WTC11 (cell line): Measurements from ENCODE around the gene BFAR. TPM values are rescaled to one million over a fixed set of nuclear protein-coding genes. Genes with fewer than 3 reads are reported as not detected.

Experiments
- ATAC-seq: fragments of 200-7000 bp; cut with Tn5 transposase; 2 replicates; pipeline ENCODE4 v1.10.0; 2021; ENCODE audit warnings: mild to moderate bottlenecking, moderate library complexity
- CTCF ChIA-PET: fragments of 300-600 bp; sonication (Branson Sonifier 250); formaldehyde crosslinking; loops from one replicate; lab custom pipeline; 2021; ENCODE audit warnings: antibody characterized with exemption; lab: Charles Lee
- POLR2A ChIA-PET: fragments of 350-600 bp; sonication (Branson Sonifier 250); formaldehyde crosslinking; loops from one replicate; lab custom pipeline; 2021; ENCODE audit warnings: antibody characterized with exemption; lab: Charles Lee
- DNase-seq: peaks from one replicate; pipeline ENCODE4 v3.0.0; 2021; ENCODE audit warnings: low spot score
- H3K27ac Mint-ChIP-seq: 2 replicates; pipeline ENCODE4 v1.8.0; 2021; ENCODE audit warnings: mixed read lengths
- H3K27me3 Mint-ChIP-seq: 2 replicates; pipeline ENCODE4 v1.8.0; 2021; ENCODE audit warnings: low read depth, mild to moderate bottlenecking, moderate library complexity, mixed read lengths
- H3K36me3 Mint-ChIP-seq: 2 replicates; pipeline ENCODE4 v1.8.0; 2021; ENCODE audit warnings: mixed read lengths
- H3K4me1 Mint-ChIP-seq: 2 replicates; pipeline ENCODE4 v1.8.0; 2022; ENCODE audit warnings: mixed read lengths
- H3K4me3 Mint-ChIP-seq: 2 replicates; pipeline ENCODE4 v1.8.0; 2021; ENCODE audit warnings: mild to moderate bottlenecking, moderate library complexity, mixed read lengths
- H3K9me3 Mint-ChIP-seq: 2 replicates; pipeline ENCODE4 v1.8.0; 2021; ENCODE audit warnings: mixed read lengths
- ESRRA ChIP-seq: sonication (generic); formaldehyde crosslinking; IDR thresholded peaks from 2 replicates; pipeline ENCODE4 v1.8.1; 2022; ENCODE audit warnings: mild to moderate bottlenecking, missing genetic modification reagents, borderline replicate concordance
- FOXP1 ChIP-seq: sonication (generic); formaldehyde crosslinking; IDR thresholded peaks from 2 replicates; pipeline ENCODE4 v1.8.0; 2022; ENCODE audit warnings: missing genetic modification reagents, mild to moderate bottlenecking, moderate library complexity, borderline replicate concordance
- GTF2I ChIP-seq: fragments of 250-450 bp; sonication (Bioruptor Pico); conservative IDR thresholded peaks from 2 replicates; pipeline ENCODE4 v1.4.0; 2021; ENCODE audit warnings: mild to moderate bottlenecking
- IRF2 ChIP-seq: sonication (generic); formaldehyde crosslinking; IDR thresholded peaks from 2 replicates; pipeline ENCODE4 v1.8.0; 2022; ENCODE audit warnings: low read depth, missing genetic modification reagents, borderline replicate concordance
- NFATC4 ChIP-seq: fragments of 250-450 bp; sonication (Bioruptor Pico); IDR thresholded peaks from 2 replicates; pipeline ENCODE4 v1.9.0; 2021; ENCODE audit warnings: mild to moderate bottlenecking
- NFYB ChIP-seq: sonication (generic); formaldehyde crosslinking; conservative IDR thresholded peaks from 2 replicates; pipeline ENCODE4 v1.8.0; 2022; ENCODE audit warnings: low read depth, missing genetic modification reagents
- TP53 ChIP-seq: sonication (generic); formaldehyde crosslinking; IDR thresholded peaks from 2 replicates; pipeline ENCODE4 v1.8.1; 2023; ENCODE audit warnings: mild to moderate bottlenecking, missing genetic modification reagents
- ZNF219 ChIP-seq: sonication (generic); formaldehyde crosslinking; IDR thresholded peaks from 2 replicates; pipeline ENCODE4 v1.8.0; 2023; ENCODE audit warnings: missing genetic modification reagents, mild to moderate bottlenecking, borderline replicate concordance
- total RNA-seq: library from RNA; stranded (reverse); gene quantifications from 3 replicates; pipeline ENCODE4 v1.2.3, GENCODE V29; 2021
- TF ChIP-seq, protein P1 (sequence below): sonication (generic); formaldehyde crosslinking; conservative IDR thresholded peaks from 2 replicates; pipeline ENCODE4 v1.8.1; 2023; ENCODE audit warnings: mild to moderate bottlenecking, low read depth, missing genetic modification reagents, moderate library complexity
- TF ChIP-seq, protein P2 (sequence below): sonication (generic); formaldehyde crosslinking; IDR thresholded peaks from 2 replicates; pipeline ENCODE4 v1.8.1; 2022; ENCODE audit warnings: mild to moderate bottlenecking, moderate library complexity, missing genetic modification reagents
- TF ChIP-seq, protein P3 (sequence below): fragments of 250-450 bp; sonication (Bioruptor Pico); IDR thresholded peaks from 2 replicates; pipeline ENCODE4 v1.8.0; 2021; ENCODE audit warnings: mild to moderate bottlenecking
- TF ChIP-seq, protein P4 (sequence below): sonication (generic); formaldehyde crosslinking; IDR thresholded peaks from 2 replicates; pipeline ENCODE4 v1.8.0; 2022; ENCODE audit warnings: mild to moderate bottlenecking, missing genetic modification reagents
- TF ChIP-seq, protein P5 (sequence below): sonication (generic); formaldehyde crosslinking; IDR thresholded peaks from 2 replicates; pipeline ENCODE4 v1.8.1; 2023; ENCODE audit warnings: mild to moderate bottlenecking, moderate library complexity, missing genetic modification reagents
- TF ChIP-seq, protein P6 (sequence below): sonication (generic); formaldehyde crosslinking; IDR thresholded peaks from 2 replicates; pipeline ENCODE4 v1.8.1; 2023; ENCODE audit warnings: mild to moderate bottlenecking, missing genetic modification reagents, moderate library complexity

The BFAR gene
- total RNA-seq, 1 experiment from 2014 or later = 70.3 TPM

DNA sequence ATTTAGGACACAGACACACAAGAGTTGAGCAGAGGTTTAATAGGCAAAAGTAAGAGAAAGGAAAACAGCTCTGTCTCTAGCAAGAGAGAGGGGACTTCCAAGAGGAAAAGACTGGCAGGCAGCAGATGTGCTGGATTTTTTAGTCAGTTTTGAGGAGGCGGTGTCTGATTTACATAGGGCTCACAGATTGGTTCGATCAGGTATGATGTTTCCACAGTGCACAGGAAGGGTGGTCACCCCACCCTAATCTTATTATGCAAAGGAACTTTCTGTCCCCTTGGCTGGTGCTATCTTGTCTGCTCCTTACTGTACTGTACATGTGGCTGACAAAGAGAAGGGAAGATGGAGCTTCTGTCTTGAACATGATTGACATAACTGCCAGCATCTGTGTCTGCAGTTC lies 25.3 kb downstream of the BFAR start (continued):
- no peak for TF ChIP-seq ZNF219 (CRISPR knock-in tag)
- TF ChIP-seq, protein P1, sequence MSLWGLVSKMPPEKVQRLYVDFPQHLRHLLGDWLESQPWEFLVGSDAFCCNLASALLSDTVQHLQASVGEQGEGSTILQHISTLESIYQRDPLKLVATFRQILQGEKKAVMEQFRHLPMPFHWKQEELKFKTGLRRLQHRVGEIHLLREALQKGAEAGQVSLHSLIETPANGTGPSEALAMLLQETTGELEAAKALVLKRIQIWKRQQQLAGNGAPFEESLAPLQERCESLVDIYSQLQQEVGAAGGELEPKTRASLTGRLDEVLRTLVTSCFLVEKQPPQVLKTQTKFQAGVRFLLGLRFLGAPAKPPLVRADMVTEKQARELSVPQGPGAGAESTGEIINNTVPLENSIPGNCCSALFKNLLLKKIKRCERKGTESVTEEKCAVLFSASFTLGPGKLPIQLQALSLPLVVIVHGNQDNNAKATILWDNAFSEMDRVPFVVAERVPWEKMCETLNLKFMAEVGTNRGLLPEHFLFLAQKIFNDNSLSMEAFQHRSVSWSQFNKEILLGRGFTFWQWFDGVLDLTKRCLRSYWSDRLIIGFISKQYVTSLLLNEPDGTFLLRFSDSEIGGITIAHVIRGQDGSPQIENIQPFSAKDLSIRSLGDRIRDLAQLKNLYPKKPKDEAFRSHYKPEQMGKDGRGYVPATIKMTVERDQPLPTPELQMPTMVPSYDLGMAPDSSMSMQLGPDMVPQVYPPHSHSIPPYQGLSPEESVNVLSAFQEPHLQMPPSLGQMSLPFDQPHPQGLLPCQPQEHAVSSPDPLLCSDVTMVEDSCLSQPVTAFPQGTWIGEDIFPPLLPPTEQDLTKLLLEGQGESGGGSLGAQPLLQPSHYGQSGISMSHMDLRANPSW (CRISPR knock-in tag) = no peak
- TF ChIP-seq, protein P2, sequence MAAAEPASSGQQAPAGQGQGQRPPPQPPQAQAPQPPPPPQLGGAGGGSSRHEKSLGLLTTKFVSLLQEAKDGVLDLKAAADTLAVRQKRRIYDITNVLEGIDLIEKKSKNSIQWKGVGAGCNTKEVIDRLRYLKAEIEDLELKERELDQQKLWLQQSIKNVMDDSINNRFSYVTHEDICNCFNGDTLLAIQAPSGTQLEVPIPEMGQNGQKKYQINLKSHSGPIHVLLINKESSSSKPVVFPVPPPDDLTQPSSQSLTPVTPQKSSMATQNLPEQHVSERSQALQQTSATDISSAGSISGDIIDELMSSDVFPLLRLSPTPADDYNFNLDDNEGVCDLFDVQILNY (CRISPR knock-in tag) = no peak
- TF ChIP-seq FOXP1 (CRISPR knock-in tag) = no peak
- no peak for TF ChIP-seq NFYB (CRISPR knock-in tag)
- TF ChIP-seq, protein P3, sequence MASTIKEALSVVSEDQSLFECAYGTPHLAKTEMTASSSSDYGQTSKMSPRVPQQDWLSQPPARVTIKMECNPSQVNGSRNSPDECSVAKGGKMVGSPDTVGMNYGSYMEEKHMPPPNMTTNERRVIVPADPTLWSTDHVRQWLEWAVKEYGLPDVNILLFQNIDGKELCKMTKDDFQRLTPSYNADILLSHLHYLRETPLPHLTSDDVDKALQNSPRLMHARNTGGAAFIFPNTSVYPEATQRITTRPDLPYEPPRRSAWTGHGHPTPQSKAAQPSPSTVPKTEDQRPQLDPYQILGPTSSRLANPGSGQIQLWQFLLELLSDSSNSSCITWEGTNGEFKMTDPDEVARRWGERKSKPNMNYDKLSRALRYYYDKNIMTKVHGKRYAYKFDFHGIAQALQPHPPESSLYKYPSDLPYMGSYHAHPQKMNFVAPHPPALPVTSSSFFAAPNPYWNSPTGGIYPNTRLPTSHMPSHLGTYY = no peak
- TF ChIP-seq ESRRA = no peak
- no peak for TF ChIP-seq TP53 (CRISPR knock-in tag)
- TF ChIP-seq, protein P4, sequence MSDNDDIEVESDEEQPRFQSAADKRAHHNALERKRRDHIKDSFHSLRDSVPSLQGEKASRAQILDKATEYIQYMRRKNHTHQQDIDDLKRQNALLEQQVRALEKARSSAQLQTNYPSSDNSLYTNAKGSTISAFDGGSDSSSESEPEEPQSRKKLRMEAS (CRISPR knock-in tag) = no peak

DNA sequence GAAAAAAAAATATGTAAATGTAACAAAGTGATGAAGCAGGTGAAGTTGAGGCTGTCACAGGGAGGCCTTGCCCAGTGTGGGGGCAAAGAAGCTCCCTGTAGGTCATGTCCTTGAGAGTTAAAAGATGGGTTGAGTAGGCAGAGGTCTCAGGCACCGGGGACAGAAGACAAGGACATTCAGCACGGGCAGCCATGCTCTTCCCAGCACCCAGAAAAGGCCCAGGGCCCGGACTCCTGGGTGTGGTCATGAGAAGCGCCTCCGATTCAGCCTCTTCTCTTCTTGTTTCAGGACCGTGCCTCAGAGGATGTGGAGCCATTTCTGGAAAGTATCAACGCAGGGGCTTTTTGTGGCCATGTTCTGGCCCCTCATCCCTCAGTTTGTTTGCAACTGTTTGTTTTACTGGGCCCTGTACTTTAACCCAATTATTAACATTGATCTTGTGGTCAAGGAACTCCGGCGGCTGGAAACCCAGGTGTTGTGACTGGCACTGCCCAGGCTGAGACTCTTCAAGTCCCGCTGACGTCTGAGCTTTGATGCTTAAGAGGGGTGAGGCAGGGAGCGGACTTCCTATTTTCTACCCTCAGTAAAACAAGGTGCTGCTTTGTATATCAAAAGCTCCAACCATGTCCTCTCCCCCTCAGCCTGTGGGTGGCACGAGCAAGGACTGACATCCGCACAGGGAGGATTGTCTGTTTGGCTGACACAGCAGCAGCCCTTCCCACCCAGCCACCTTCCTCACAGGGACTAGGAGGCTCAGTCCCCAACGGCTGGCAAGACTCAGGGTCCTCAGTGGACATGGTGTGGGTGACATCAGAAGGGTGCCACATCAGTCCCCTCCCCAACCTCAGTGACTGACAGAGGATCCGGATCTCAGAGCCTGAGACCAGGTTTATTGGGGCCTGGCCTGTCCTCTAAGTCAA lies 34.9 kb downstream of the BFAR start:
- TF ChIP-seq GTF2I (CRISPR knock-in tag) (no peak), IRF2 (CRISPR knock-in tag) (no peak), NFATC4 (CRISPR knock-in tag) (no peak)
- TF ChIP-seq, protein P5, sequence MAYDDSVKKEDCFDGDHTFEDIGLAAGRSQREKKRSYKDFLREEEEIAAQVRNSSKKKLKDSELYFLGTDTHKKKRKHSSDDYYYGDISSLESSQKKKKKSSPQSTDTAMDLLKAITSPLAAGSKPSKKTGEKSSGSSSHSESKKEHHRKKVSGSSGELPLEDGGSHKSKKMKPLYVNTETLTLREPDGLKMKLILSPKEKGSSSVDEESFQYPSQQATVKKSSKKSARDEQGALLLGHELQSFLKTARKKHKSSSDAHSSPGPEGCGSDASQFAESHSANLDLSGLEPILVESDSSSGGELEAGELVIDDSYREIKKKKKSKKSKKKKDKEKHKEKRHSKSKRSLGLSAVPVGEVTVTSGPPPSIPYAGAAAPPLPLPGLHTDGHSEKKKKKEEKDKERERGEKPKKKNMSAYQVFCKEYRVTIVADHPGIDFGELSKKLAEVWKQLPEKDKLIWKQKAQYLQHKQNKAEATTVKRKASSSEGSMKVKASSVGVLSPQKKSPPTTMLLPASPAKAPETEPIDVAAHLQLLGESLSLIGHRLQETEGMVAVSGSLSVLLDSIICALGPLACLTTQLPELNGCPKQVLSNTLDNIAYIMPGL = no peak
- TF ChIP-seq, protein P6, sequence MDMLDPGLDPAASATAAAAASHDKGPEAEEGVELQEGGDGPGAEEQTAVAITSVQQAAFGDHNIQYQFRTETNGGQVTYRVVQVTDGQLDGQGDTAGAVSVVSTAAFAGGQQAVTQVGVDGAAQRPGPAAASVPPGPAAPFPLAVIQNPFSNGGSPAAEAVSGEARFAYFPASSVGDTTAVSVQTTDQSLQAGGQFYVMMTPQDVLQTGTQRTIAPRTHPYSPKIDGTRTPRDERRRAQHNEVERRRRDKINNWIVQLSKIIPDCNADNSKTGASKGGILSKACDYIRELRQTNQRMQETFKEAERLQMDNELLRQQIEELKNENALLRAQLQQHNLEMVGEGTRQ (CRISPR knock-in tag) = no peak
- no peak overlapping the region for H3K4me3 Mint-ChIP-seq
- POLR2A ChIA-PET = interaction anchor here (0.6 kb wide), 1 partner anchor 14 kb away, joined by 3 read pairs; no protein-coding TSS in a partner anchor
- H3K9me3 Mint-ChIP-seq = no peaks in the 10 kb centered on the region
- ATAC-seq (no peak), DNase-seq (no peak)
- no peaks in the 10 kb centered on the region for H3K27me3 Mint-ChIP-seq
- peaks cover 61% of the 10 kb centered on the region for H3K36me3 Mint-ChIP-seq
- CTCF ChIA-PET = no interaction called here
- no peak overlapping the region for H3K27ac Mint-ChIP-seq
- no peaks in the 10 kb centered on the region for H3K4me1 Mint-ChIP-seq
